GM21367 (cell line): Measurements from ENCODE around the gene DYTN.
"Not testable (repeated sequence)": the region's sequence is repeated elsewhere in the genome, so short reads cannot be mapped to it uniquely, and the experiment has no call there.

Source experiments
- ATAC-seq: cut with Tn5 transposase; IDR thresholded peaks from one replicate; pipeline ENCODE4 v1.9.1; 2021; ENCODE audit not compliant: unreplicated experiment

DYTN gene

GRCh38 chr2:206718296-206718695 is at the start of gene DYTN:
TSS of gene DYTN (minus strand) at chr2:206718396. CDS start at chr2:206718279, 117 bp downstream.
- ATAC-seq: peak; percentile 35

GRCh38 chr2:206766057-206766930 is 48.1 kb upstream of the DYTN start:
- ATAC-seq: no peak

GRCh38 chr2:206765242-206766056 is 47.3 kb upstream of the DYTN start, which contains the start of the genes FASTKD2 and MDH1B:
TSS of gene FASTKD2 (plus strand) at chr2:206765606. CDS start at chr2:206766694, 1,088 bp downstream.
TSS of gene MDH1B (minus strand) at chr2:206765328. CDS start at chr2:206765271, 57 bp downstream.
- ATAC-seq: peak; percentile 91

- no peak for ATAC-seq
Observed at GRCh38 chr2:206764673-206765241, 46.6 kb upstream of the DYTN start.

- no peak for ATAC-seq
Observed at GRCh38 chr2:206756816-206757215, 38.6 kb upstream of the DYTN start.

- no peak for ATAC-seq
Observed at GRCh38 chr2:206740800-206741199, 22.6 kb upstream of the DYTN start.

GRCh38 chr2:206739271-206739670 is 21.1 kb upstream of the DYTN start:
- ATAC-seq: no peak

GRCh38 chr2:206736935-206737334 is 18.7 kb upstream of the DYTN start:
- ATAC-seq: no peak

GRCh38 chr2:206733341-206733740 is 15.1 kb upstream of the DYTN start:
- ATAC-seq: no peak

GRCh38 chr2:206728277-206729199 is 10.3 kb upstream of the DYTN start:
- ATAC-seq: no peak

GRCh38 chr2:206727287-206727686 is 9.1 kb upstream of the DYTN start:
- no peak for ATAC-seq

GRCh38 chr2:206723288-206723687 is 5.1 kb upstream of the DYTN start:
- ATAC-seq: no peak

- ATAC-seq: peak; percentile 78
Observed at GRCh38 chr2:206721256-206721920, 3.2 kb upstream of the DYTN start.

GRCh38 chr2:206716623-206717022 is 1.6 kb downstream of the DYTN start:
- ATAC-seq: no peak

- ATAC-seq: not testable (repeated sequence)
Observed at GRCh38 chr2:206715183-206715582, 3.0 kb downstream of the DYTN start.

- peak; percentile 50 for ATAC-seq
Observed at GRCh38 chr2:206713746-206714145, 4.5 kb downstream of the DYTN start.

GRCh38 chr2:206708286-206708685 is 9.9 kb downstream of the DYTN start:
- no peak for ATAC-seq

- no peak for ATAC-seq
Observed at GRCh38 chr2:206707164-206707701, 11.0 kb downstream of the DYTN start.

- ATAC-seq: no peak
Observed at GRCh38 chr2:206701952-206702605, 16.1 kb downstream of the DYTN start.
